Spleen (tissue), 7 donors: ENCODE results near the gene OR4C13.
"Not testable (repeated sequence)": the region's sequence is repeated elsewhere in the genome, so short reads cannot be mapped to it uniquely, and the experiment has no call there.

ENCODE experiments used
- POLR2AphosphoS5 ChIP-seq, 3 donors: sonication (generic); formaldehyde crosslinking; IDR thresholded peaks; one replicate each; pipeline ENCODE4 v1.5.1; 2017; ENCODE audit warnings: antibody characterized with exemption in 3 of 3
- TF ChIP-seq, protein P1 (sequence below), 11 experiments: fragments of 200-600 bp in 7 of 11; fragments of 450-650 bp in 4 of 11; sonication (generic) in 4 of 11; IDR thresholded peaks in 8 of 11; conservative IDR thresholded peaks in 3 of 11; 1 replicate in 7 of 11; 2 replicates in 4 of 11; pipeline versions ENCODE4 v1.4.0 to v1.8.0; 2016 to 2021; ENCODE audit warnings: antibody characterized with exemption in 11 of 11, inconsistent platforms in 4 of 11, mild to moderate bottlenecking in 1 of 11
- donor health status: DM: no; HTN: no; CAD: no; lungs with moderate emphysema.
- donor health status: DM: no; HTN: no; CAD: no.
- donor health status: DM: no; HTN: no; CAD: no.

DNA sequence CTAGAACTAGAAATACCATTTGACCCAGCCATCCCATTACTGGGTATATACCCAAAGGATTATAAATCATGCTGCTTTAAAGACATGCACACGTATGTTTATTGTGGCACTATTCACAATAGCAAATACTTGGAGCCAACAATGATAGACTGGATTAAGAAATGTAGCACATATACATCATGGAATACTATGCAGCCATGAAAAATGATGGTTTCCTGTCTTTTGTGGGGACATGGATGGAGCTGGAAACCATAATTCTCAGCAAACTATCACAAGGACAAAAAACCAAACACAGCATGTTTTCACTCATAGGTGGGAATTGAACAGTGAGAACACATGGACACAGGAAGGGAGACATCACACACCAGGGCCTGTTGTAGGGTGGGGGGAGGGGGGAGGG, 3.5 kb upstream of the OR4C13 start:
- TF ChIP-seq POLR2AphosphoS5 (IDR thresholded peaks at IDR 0.05) = not testable (repeated sequence)
- TF ChIP-seq, protein P1, sequence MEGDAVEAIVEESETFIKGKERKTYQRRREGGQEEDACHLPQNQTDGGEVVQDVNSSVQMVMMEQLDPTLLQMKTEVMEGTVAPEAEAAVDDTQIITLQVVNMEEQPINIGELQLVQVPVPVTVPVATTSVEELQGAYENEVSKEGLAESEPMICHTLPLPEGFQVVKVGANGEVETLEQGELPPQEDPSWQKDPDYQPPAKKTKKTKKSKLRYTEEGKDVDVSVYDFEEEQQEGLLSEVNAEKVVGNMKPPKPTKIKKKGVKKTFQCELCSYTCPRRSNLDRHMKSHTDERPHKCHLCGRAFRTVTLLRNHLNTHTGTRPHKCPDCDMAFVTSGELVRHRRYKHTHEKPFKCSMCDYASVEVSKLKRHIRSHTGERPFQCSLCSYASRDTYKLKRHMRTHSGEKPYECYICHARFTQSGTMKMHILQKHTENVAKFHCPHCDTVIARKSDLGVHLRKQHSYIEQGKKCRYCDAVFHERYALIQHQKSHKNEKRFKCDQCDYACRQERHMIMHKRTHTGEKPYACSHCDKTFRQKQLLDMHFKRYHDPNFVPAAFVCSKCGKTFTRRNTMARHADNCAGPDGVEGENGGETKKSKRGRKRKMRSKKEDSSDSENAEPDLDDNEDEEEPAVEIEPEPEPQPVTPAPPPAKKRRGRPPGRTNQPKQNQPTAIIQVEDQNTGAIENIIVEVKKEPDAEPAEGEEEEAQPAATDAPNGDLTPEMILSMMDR (IDR thresholded peaks at IDR 0.05 in 8 of 11, conservative IDR thresholded peaks at IDR 0.05 in 3 of 11) = not testable (repeated sequence)
